Measurements from ENCODE around the gene SLC9A3.

DNA sequence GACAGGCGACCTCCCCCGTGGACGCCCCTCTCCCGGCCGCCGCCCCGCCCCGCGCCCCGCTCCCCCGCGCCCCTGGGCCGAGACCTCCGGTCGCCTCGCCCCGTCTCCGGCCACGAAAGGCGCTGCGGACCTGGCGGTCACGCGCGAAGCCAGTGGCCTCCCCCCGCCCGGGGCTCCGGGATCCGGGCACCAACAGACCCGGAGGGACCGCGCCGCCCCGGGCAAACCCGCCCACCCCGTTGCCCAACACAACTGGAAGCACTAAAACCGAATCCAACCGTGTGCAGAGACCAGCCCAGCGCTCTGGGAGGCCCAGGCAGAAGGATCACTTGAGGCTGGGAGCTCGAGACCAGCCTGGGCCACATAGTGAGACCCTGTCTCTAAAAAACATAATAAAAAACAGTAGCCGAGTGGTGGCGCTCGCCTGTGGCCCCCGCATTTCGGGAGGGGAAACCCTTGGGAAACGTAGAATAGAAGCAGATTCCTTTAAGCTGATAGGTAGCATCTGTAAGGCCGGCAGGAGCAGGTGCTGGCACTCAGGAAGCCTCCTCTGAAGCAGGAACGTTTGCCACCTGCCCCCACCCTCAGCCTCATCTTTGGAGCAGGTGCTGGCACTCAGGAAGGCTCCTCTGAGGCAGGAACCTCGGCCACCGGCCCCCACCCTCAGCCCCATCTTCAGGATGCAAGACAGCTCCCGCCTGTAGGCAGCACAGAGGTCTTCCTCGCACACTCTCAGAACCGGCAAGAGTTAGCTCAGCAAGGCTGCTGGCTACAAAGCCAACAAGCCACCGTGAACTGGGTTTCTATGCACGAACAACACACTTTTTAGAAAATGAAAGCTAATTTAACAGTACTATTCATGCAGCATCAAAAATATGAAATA lies 4.6 kb upstream of the SLC9A3 start:
- TF ChIP-seq, protein P1, sequence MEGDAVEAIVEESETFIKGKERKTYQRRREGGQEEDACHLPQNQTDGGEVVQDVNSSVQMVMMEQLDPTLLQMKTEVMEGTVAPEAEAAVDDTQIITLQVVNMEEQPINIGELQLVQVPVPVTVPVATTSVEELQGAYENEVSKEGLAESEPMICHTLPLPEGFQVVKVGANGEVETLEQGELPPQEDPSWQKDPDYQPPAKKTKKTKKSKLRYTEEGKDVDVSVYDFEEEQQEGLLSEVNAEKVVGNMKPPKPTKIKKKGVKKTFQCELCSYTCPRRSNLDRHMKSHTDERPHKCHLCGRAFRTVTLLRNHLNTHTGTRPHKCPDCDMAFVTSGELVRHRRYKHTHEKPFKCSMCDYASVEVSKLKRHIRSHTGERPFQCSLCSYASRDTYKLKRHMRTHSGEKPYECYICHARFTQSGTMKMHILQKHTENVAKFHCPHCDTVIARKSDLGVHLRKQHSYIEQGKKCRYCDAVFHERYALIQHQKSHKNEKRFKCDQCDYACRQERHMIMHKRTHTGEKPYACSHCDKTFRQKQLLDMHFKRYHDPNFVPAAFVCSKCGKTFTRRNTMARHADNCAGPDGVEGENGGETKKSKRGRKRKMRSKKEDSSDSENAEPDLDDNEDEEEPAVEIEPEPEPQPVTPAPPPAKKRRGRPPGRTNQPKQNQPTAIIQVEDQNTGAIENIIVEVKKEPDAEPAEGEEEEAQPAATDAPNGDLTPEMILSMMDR (IDR thresholded peaks at IDR 0.05; ENCODE audit: low read depth, low read length, poor library complexity, severe bottlenecking): peak; percentile 37
- TF ChIP-seq EZH2phosphoT487 (IDR thresholded peaks at IDR 0.05; ENCODE audit: borderline replicate concordance, low read length): no peak
